NCI-H2196 (cell line): Measurements from ENCODE around the gene ADAMTSL1.

ENCODE experiments used
- DNase-seq: peaks from one replicate; lab custom pipeline; 2025; ENCODE audit not compliant: unreplicated experiment; lab: John Stamatoyannopoulos, UW

The ADAMTSL1 gene

GRCh38 chr9:18692962-18693361 lies 219.0 kb downstream of the ADAMTSL1 start:
- DNase-seq, result no peak

- DNase-seq, result no peak
Observed at GRCh38 chr9:18694959-18695668, 221.2 kb downstream of the ADAMTSL1 start.

GRCh38 chr9:18698992-18699391 lies 225.0 kb downstream of the ADAMTSL1 start:
- DNase-seq, result no peak

- DNase-seq, result no peak
Observed at GRCh38 chr9:18699764-18700163, 225.8 kb downstream of the ADAMTSL1 start.

- no peak for DNase-seq
Observed at GRCh38 chr9:18700714-18701113, 226.8 kb downstream of the ADAMTSL1 start.

DNA sequence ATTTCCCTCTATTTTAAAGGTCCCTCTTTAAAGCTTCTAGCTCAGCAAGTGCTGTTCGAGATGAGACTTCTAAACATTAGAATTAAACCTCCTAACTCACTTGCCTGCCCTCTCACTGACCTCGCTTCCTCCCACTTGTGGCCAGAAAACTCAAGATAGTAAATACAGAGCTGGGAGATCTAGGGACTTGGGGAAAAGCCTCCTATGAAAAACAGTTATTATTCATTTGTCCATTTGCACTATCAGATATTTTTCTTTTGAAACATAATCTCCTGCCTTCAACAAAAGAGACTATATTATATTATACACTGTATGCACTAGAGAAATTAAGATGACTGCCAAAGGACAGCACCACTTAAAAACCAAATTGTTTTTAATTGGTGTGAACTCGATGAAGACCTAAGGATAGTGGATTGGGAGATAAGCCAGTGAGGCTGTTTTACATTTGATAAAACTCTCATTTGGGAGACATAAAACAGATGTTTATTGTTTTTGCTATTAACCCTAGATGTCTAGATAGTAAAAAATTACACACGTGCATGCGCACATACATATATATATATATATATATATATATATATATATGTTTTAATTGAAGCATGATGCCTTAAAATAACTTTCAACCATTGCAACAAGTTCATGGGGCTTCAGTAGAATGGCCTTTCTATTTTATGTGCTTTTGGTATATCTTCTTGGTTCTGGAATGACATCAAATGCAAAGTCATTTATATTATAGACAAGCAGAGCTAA lies 229.4 kb downstream of the ADAMTSL1 start:
- no peak for DNase-seq

- no peak for DNase-seq
Observed at GRCh38 chr9:18703901-18704379, 230.0 kb downstream of the ADAMTSL1 start.

- DNase-seq, result no peak
Observed at GRCh38 chr9:18705796-18706392, 231.9 kb downstream of the ADAMTSL1 start.

DNA sequence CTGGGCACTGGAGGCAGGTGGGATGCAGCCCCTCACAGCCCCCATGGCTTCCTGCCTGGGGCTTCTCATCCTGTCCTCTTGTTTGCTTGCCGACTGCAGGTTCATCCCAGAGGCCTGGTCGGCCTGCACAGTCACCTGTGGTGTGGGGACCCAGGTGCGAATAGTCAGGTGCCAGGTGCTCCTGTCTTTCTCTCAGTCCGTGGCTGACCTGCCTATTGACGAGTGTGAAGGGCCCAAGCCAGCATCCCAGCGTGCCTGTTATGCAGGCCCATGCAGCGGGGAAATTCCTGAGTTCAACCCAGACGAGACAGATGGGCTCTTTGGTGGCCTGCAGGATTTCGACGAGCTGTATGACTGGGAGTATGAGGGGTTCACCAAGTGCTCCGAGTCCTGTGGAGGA lies 232.7 kb downstream of the ADAMTSL1 start:
- no peak for DNase-seq

- DNase-seq, result no peak
Observed at GRCh38 chr9:18707061-18707461, 233.1 kb downstream of the ADAMTSL1 start.

DNA sequence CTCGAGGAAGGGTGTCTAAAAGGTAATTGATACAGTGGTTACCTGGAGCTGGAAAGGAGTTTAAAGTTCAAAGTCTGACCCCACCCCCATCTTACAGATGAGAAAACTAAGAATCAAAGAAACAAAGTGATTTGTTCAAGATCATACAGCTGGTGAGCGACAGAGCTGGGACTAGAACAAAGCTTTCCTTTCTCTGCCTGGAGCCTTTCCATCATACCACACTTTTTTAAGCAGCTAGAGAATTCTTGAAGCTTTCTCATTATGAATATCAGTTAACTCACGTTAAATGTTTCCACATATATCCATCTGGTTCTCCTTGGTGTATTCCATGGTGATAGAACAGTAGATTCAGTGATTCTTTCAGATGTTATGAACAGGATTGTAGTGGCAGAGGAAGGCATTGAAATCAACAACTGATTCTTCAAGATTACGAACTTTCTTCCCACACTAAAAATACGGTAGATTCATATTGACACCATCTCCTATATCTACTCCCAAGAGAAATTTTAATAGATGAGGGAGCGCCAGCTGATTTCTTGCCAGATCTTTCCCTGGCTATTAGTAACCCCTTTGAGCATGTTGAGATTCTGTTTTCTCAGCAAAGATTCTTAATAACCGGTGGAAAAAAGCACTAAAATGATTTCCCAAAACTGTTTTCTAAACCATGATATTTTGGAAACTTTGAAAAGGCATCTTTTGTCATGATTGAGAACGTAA lies 233.7 kb downstream of the ADAMTSL1 start:
- DNase-seq, result no peak

DNA sequence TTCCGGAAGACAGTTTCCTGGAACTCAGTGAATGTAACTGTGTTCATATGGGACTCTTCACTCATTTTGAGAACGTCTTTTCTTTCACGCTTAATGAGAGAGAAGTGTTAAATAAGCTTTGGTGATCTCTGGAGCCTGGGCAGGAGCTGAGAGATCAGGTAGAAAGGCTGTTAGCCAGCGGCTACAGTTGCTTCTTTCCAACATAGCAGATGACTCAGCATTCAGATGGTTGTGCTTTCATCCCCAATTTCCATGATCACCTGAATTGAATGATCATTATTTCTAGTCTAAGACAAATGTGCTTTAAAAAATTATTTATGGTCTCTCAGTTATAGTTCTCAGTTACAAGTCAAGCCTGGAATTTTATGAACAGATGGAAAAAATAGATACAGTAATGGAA lies 234.5 kb downstream of the ADAMTSL1 start:
- no peak for DNase-seq

DNA sequence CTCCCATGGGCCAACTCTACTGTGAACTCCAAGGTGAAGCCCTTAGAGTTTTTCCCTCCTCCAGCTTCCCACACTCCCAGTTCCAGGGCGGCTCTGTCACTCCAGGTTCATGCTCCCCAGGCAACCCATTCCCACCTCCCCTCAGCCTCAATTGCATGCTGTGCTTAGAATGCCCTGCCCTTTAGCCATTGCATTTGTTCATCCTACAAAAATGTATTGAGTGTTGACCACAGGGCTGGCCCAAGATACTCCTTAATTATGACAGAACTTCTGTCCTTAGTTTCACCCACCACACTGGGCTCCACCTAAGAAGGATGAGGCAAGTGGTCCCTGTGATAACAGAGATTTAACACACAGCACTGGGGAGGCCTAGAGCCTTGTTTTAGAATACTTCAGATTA lies 236.1 kb downstream of the ADAMTSL1 start:
- DNase-seq, result no peak

DNA sequence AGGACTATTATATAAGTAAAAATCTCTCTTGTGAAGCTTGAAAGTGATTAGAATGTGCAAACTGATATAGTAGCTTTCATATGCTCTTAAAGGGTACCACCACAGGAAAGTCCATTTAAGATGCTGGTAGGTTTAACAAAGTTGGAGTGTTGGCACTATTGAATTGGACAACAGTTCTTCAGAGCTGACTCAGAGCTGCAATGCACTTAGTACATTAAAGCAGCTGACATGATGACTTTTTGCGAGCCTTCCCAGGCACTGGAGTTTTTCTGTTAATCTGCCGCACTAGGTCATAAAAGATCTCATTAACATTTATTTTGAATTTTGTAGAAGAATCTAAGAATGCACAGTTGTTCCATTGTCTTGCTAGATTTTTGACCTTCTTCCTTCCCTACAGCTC lies 243.8 kb downstream of the ADAMTSL1 start:
- no peak for DNase-seq

GRCh38 chr9:18718393-18718792 lies 244.4 kb downstream of the ADAMTSL1 start:
- DNase-seq, result no peak

DNA sequence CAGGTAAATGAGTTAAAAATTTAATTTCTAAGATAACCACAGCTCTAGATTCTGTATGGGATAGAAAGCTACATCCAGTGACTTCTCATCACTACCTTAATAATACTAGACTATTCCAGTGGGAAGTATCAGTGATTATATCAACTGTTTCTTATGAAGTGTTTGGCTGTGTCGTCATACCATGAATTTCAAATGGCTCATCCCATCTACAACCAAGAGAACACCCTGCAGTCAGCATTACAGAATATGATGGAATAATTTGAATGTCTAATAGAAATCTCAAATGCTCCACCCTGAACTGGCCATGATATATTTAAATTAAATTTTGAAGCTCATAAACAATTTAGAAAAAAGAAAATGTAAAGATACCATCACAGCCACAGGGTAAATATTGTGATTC lies 245.0 kb downstream of the ADAMTSL1 start:
- DNase-seq, result no peak

GRCh38 chr9:18720691-18721090 lies 246.7 kb downstream of the ADAMTSL1 start:
- DNase-seq, result no peak

DNA sequence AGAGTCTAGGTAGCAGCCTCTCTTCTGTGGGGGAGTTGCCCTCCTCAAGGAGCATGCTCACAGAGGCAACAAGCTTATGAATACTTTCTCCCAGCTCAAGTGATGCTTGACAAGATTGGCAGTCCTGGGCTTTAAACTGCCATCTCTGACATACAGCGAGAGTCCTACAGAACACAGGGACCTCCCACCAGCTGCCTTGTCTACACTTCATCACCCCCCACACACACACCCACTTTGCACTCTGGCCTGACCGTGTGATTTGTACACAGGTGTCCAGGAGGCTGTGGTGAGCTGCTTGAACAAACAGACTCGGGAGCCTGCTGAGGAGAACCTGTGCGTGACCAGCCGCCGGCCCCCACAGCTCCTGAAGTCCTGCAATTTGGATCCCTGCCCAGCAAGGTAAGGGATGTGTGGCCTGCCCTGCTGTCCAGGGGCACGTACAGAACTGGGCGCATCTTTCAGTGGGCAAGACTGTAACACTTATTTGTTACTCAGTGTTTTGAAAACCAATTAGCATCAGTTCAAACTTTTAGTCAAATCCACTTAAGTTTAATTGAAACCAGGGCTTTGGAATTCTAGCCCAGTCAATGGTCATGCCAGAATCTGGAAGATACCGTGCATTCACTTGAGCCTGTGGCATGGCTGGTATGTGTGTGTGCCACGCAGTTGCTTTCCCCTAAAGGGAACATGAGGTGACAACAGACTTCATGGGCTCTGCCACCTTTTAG lies 247.5 kb downstream of the ADAMTSL1 start:
- DNase-seq, result no peak

DNA sequence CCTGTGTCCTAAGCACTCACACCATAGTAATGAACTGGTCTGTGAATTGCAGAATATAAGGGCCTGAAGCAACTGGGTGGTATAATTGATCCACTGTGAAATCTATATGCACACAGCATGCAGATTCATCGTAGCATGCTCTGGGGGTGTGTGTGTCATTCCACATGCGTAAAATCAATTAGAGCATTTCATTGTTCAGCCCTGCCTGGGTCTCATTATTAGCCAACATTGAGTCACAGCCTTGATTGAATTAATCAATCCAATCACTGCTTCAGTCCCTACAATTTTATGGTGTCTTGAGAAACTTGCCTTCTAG lies 248.0 kb downstream of the ADAMTSL1 start:
- no peak for DNase-seq

DNA sequence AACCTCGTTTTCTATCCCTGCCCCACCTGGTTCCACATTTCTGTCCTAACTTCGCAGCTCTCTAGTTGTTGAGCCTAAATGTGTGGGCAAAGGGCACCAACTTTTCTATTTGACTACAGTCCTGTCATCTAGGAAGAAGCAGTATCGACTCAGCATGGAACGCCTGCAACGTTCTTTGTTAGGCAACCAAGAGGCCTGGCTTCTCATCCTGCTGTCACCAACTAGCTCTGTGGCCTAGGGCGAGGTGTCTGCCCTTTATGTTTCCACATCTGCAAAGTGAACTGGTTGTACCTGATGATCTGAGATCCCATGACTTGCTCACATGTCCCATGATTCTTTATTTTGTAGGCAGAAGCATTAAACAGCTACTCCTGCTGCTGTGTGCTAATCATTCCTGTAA lies 248.9 kb downstream of the ADAMTSL1 start:
- no peak for DNase-seq

DNA sequence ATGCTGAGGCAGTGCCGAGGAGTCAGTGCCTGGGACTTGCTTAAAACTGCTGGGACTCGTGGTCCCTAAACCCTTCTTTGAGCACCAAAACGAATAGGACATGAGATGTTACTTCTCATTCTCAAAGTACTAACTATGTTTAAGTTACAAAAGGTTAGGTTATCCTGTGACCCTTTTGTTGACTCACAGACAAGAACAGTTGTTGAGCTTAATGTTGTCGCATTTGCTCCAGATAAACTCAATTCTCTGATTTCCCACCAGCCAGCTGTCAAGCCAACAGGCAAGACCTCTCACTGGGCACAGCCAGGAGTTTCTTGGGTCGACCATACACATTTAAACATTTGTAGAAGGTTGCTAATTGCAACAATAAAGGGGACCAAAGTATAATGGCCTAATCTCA lies 249.4 kb downstream of the ADAMTSL1 start:
- DNase-seq, result no peak
